Mesodermal cell (in vitro differentiated cells): ENCODE measurements around the gene BNIP3. TPM values are rescaled to one million over a fixed set of nuclear protein-coding genes. Genes with fewer than 3 reads are reported as not detected.

ENCODE experiments used
- H3K27ac ChIP-seq: 2 replicates; pipeline ENCODE4 v1.7.0; 2013; ENCODE audit warnings: mild to moderate bottlenecking, low read depth, low read length, moderate library complexity; ENCODE audit not compliant: severe bottlenecking
- H3K36me3 ChIP-seq: 2 replicates; pipeline ENCODE4 v1.7.1; 2013; ENCODE audit warnings: mild to moderate bottlenecking, low read length, moderate library complexity; ENCODE audit not compliant: control insufficient read depth, insufficient read depth
- H3K4me1 ChIP-seq: one replicate; pipeline ENCODE4 v1.7.1; 2013; ENCODE audit warnings: mild to moderate bottlenecking, low read length; ENCODE audit not compliant: insufficient read depth, control insufficient read depth, poor library complexity, severe bottlenecking
- H3K4me3 ChIP-seq: 2 replicates; pipeline ENCODE4 v1.7.0; 2013; ENCODE audit warnings: low read length, control low read depth, mild to moderate bottlenecking; ENCODE audit not compliant: insufficient read depth, poor library complexity, severe bottlenecking; ENCODE audit errors: extremely low read depth
- H3K9me3 ChIP-seq: 2 replicates; pipeline ENCODE4 v1.7.1; 2013; ENCODE audit warnings: mild to moderate bottlenecking, low read length, moderate library complexity; ENCODE audit not compliant: control insufficient read depth
- WGBS, 2 experiments: methylation state at CpG; one replicate each; pipeline ENCODE4 v1.1.5; 2013; ENCODE audit warnings: missing lambda C conversion rate in 2 of 2; ENCODE audit not compliant: insufficient coverage in 2 of 2; 5-methylcytosine and 5-hydroxymethylcytosine counted together
- polyA plus RNA-seq, 2 experiments: library from polyadenylated mRNA; stranded (reverse); fragments of 50-300 nt; gene quantifications; one replicate each; pipeline ENCODE4 v1.2.3, GENCODE V29; 2013

The BNIP3 gene, protein sequence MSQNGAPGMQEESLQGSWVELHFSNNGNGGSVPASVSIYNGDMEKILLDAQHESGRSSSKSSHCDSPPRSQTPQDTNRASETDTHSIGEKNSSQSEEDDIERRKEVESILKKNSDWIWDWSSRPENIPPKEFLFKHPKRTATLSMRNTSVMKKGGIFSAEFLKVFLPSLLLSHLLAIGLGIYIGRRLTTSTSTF
- 47.7 TPM for polyA plus RNA-seq (2013, experiment 1 of 2)
- 49.0 TPM for polyA plus RNA-seq (2013, experiment 2 of 2)

DNA sequence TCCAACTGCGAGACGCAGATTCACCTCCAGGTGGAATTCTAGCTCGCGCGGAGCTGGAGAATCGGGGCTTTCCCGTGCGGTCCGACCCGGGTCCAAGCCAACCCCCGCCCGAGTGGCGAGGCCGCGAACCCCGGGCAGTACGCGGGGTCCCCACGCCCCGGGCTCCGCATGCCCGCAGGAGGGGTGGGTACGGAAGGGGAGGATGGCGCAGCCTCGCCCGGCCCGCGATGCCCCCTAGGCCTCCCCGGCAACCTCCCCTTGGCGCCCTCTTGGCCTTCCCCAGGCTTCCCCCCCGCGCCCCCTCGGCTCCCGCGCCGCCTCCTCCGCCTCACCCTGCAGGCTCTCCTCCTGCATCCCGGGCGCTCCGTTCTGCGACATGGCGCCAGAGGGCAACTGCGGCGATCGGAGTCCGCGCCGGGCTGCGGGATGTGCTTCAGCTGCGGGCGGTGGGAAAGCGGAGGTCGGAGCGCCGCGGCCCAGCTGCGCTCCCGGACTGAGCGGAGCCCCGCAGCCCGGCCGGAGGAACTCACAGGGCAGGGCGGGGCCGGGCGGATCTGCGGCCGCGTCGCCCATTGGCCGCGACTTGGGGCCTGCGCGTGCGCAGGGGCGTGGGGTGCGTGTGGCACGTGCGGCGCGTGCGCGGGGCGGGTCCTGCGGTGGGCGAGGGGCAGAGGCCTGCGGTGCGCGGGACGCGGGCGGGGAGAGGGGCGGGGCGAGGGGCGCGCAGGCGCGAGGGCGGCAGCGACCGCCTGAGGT lies at the start of gene BNIP3:
Gene BNIP3 (minus strand): TSS at position 495 of the 756 bp plus-strand sequence. CDS start 117 bp downstream, at position 378.
- Histone ChIP-seq H3K9me3 (no peaks in the 10 kb centered on the region), H3K36me3 (peaks cover 17% of the 10 kb centered on the region), H3K27ac (no peak within 1 kb of the TSS), H3K4me1 (peaks cover 20% of the 10 kb centered on the region), H3K4me3 (peak within 1 kb of the TSS; percentile 79)
- WGBS, 2 experiments, result 0% methylated on average over 34 to 66 of the region's 100 CpGs

DNA sequence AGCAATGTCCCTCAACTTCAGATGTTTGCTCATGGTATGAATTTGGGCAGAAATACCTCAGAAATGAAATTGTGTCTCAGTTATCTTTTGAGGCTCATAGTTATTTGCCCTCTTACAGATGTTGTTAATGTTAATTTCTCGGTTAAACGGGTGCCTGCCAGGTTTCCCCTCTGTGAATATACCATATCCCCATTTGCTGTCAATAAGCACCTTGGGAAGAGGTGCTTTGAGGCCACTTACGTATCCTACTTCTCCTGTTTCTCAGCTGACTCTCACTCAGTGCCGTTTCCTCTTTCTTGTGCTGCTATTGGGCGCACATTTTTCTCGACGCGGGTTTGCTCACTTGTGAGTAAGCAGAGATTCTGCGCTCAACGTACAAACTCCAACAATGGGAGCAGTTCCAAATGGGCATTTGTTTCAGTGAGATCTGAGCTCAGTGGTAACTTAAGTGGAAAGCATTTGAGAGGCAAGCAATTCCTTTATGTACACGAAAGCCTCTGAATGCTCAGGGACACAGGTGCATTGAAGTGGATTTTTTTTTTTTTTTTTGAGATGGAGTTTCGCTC lies 49.3 kb upstream of the BNIP3 start:
- Histone ChIP-seq H3K4me1 (no peaks in the 10 kb centered on the region), H3K4me3 (no peak overlapping the region), H3K36me3 (no peaks in the 10 kb centered on the region), H3K9me3 (no peaks in the 10 kb centered on the region), H3K27ac (no peak overlapping the region)
- WGBS, 2 experiments, result 92 to 94% methylated on average over 8 to 9 of the region's 12 CpGs

DNA sequence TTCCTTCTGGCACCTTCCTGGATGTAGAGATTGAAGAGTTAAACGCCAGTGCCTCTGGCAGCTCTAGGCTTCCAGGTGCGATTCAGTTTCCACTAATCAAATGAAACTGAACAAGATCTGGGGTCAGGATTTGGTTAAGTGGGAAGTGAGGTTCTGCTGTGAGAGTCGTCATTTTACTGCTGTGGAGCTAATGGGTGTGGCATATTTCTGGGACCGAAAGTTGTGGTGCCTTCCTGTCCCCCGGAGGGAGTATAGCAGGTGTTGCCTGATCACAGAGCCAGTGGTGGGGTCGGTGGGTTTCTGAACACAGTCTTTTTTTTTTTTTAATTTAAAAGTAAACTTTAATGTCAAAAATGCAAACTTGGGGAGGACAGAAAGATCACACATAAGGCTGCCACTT lies 47.0 kb upstream of the BNIP3 start:
- Histone ChIP-seq H3K27ac (no peak overlapping the region), H3K36me3 (no peaks in the 10 kb centered on the region), H3K9me3 (no peaks in the 10 kb centered on the region), H3K4me3 (no peak overlapping the region), H3K4me1 (no peaks in the 10 kb centered on the region)
- WGBS, 2 experiments, result 90 to 94% methylated on average over 1 to 4 of the region's 6 CpGs

DNA sequence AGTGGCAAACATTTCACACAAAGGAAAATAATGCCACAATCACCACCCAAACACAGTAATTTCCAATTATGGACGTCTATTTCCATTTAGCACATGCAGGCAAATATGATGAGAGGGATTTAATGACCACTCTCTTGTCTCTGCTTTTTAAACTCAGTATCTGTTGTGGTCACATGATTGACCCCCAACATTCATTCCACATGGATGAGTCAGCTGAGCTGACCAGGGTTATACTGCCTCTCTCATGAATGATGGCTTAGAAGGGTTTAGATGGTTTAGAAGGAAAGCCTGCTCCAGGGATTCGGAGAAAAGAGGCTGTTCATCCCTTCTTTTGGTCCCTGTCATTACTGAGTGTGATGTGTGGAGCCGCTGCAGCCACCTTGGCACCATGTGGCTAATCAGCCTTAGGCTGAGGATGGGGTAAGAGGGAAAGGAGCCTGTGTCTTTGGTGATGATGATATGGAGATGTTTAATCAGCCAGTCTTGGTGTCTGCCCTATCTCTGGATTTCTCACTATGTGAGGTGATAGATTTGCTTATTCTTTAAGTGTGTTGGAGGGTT lies 45.8 kb upstream of the BNIP3 start:
- H3K4me1 ChIP-seq, result no peaks in the 10 kb centered on the region
- H3K27ac ChIP-seq, result no peak overlapping the region
- H3K36me3 ChIP-seq, result no peaks in the 10 kb centered on the region
- H3K9me3 ChIP-seq, result no peaks in the 10 kb centered on the region
- no peak overlapping the region for H3K4me3 ChIP-seq
- 84 to 95% methylated on average over 3 of the region's 3 CpGs for WGBS, 2 experiments

DNA sequence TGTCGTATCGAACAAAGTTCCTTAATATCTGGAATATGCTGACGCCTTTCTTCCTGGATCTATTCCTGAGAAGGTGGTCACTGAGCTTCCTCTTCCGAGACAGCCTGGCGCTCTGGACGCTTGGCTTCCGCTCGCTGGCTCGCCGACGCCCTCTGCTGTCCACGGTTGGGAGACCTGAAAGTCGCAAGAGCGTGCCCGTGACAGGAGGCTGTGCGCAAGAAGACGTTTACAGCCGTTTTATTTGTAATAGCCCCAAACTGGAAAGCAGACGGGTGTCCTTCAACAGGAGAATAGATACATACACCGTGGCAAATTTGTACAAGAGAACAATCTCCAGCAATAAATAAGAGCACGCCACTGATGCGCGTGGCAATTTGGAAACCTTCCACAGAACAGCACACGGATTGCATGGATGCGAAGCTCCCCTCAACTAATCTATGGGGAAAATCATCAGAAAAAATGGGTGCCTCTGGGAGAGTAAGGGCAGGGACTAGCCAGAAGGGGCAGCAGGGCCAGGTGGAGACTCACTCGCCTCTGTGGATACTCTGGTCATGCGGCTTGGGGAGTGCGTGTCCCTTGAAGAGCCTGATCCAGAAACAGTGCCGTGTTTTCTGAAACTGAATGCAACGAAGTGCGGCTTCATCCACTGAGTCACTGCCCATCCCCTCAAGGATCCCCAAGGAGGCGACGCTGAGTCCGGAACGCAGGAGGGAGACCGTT lies 41.5 kb upstream of the BNIP3 start:
- no peaks in the 10 kb centered on the region for H3K4me1 ChIP-seq
- no peak overlapping the region for H3K4me3 ChIP-seq
- 36 to 38% methylated on average over 31 to 34 of the region's 36 CpGs for whole genome bisulfite sequencing, 2 experiments

DNA sequence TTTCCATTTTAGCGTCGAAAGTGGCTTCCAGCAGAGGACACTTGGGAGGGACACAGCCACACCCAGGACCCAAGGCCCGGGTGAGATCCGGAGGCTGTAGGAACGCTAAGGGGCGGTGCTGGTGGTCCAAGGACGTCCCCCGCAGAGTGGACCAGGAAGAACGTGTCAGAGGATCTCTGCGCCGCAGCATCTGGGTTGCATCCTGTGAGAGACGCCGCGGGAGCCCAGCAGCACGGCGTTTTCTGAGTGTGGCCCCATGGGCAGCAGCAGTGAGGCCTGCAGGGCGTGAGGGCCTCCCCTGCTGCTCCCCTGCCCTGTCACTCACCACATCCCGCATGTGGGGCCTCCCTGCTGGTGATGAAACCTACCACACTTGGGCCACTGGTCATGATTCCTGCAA lies 40.5 kb upstream of the BNIP3 start:
- 93 to 94% methylated on average over 17 to 18 of the region's 18 CpGs for WGBS, 2 experiments
- H3K4me3 ChIP-seq, result no peak overlapping the region

More for the DNA sequence above, 41.5 kb upstream of the BNIP3 start:
- Histone ChIP-seq H3K36me3 (no peaks in the 10 kb centered on the region), H3K27ac (no peak overlapping the region), H3K9me3 (no peaks in the 10 kb centered on the region)

DNA sequence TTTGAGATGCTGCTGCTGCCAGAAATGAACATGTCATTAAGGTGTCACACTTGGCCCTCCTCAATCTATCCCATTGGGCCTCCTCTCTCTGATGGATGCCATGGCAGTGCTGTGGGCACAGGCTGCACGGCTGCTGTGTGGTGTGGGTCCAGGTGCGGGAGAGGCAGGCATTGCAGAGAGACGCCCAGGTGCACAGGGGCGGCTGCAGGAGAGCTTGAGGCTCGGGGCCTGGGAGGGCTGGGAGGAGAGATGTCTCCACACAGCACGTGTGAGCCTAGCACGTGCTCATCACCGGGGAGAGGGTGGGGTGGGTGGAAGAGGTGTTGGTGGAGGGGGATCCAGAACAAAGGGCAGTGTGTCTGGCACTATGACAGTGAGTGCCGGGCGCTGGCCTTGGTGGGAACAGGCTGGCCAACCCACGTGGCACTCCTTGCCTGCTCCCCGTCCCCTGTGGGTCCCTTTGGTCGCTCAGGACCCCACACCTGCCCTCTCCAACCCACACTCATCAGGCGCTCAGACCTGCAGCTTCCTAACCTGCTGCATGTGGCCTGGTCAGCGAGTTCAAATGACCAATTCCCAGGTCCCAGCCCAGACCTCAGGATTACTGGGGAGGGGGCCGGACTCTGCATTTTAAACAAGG lies 39.9 kb upstream of the BNIP3 start:
- H3K4me1 ChIP-seq, result no peaks in the 10 kb centered on the region
- no peaks in the 10 kb centered on the region for H3K9me3 ChIP-seq
- 83% methylated on average over 15 of the region's 16 CpGs for WGBS, 2 experiments
- no peak overlapping the region for H3K4me3 ChIP-seq
- no peak overlapping the region for H3K27ac ChIP-seq
- H3K36me3 ChIP-seq, result no peaks in the 10 kb centered on the region

More for the DNA sequence above, 40.5 kb upstream of the BNIP3 start:
- no peaks in the 10 kb centered on the region for H3K9me3 ChIP-seq
- H3K36me3 ChIP-seq, result no peaks in the 10 kb centered on the region
- H3K4me1 ChIP-seq, result no peaks in the 10 kb centered on the region
- no peak overlapping the region for H3K27ac ChIP-seq

DNA sequence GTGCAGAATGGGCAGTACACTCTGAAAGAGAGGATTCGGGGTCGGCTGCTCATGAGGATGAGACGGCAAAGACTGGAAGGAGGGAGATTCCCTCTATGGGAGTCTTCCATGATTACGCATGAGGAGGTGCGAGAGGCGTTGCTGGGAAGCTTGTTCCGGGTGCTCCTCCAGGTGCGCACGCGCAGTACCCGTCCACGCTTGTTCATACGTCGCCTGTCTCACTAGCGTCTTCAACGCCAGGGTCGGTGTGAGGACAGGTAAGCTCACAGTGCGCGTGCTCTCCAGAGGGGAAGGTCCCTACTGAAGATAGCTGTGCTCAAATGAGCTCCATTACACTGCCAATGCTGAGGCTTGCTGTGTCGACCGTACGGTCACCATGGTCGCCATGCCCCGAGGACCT lies 39.3 kb upstream of the BNIP3 start:
- WGBS, 2 experiments, result 91 to 92% methylated on average over 24 of the region's 24 CpGs
- Histone ChIP-seq H3K4me3 (no peak overlapping the region), H3K9me3 (no peaks in the 10 kb centered on the region), H3K4me1 (no peaks in the 10 kb centered on the region), H3K27ac (no peak overlapping the region), H3K36me3 (no peaks in the 10 kb centered on the region)

DNA sequence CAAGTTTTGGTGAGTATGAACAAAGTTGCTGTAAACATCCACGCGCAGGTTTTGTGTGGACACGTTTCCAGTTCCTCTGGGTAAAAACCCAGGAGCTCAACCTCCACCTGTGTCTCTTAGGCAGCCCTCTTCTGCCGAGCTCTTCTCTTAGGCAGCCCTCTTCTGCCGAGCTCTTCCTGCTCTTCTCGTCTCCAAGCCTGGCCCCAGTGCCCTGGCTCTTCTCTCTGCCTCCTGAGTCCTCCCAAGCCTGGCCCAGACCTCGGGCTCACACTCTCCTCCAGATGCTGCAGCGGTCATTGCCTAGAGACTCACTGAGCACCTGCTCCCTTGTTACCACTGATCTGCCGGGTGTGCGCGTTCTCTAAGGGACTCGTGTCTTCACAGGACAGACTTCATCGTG lies 38.7 kb upstream of the BNIP3 start:
- Histone ChIP-seq H3K4me1 (no peaks in the 10 kb centered on the region), H3K27ac (no peak overlapping the region), H3K4me3 (no peak overlapping the region), H3K36me3 (no peaks in the 10 kb centered on the region), H3K9me3 (no peaks in the 10 kb centered on the region)
- 68 to 82% methylated on average over 13 of the region's 13 CpGs for WGBS, 2 experiments

DNA sequence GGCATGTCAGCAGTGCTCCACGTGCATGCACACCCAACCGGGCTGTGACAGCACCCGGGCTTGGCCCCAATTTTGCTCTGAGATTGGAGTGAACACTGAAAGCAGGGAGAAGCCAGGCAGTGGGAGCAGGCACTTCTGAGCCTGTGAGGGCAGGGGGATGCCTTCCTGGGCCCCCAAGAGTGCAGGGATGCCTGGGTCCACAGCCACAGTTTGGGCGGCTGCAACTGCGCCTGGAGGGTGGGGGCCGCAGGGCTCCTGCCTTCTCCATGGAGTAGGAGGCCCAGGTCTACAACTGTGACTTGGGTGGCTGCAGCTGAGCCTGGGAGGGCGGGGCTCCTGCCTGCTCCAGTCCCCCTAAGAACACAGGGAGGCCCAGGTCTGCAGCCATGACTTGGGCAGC lies 37.6 kb upstream of the BNIP3 start:
- Histone ChIP-seq H3K9me3 (no peaks in the 10 kb centered on the region), H3K4me3 (no peak overlapping the region), H3K4me1 (no peaks in the 10 kb centered on the region), H3K27ac (no peak overlapping the region), H3K36me3 (no peaks in the 10 kb centered on the region)
- 91 to 92% methylated on average over 4 to 7 of the region's 7 CpGs for WGBS, 2 experiments
